ENCODE results near the gene SLC6A5.

SLC6A5 gene

DNA sequence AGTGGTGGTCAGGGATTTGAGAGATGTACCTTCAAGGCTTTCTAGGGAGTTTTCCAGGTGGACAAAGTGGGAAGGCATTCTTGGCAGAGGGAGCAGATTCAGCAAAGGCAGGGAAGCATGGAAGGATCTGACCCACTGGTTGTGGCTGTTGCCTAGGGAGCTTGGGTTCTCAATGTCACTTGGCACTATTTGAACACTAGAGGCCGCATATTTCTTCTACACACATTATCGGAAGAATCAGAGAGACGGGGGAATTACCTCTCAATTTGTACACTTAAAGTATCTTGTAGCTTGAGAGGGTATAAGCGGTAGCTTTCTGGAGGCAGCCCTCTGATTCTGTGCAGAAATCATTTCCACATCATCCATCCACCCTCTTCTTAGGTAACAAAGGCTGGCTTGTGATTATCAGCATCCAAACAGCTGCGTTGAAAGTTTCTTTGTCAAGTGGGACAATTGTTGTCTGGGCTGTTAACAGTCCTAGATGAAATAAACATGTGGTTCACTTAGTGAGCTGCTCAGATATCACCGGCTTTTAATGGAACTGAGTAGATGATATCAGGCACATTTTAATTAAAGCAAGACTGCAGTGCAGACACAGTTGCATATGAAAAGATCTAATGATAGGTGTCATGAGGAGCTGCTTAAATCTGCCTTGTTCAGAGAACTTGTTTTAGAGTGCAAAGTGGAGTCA lies 72.6 kb downstream of the SLC6A5 start:
- Histone ChIP-seq H3K36me3 (ENCODE audit: control insufficient read depth in 1 of 2, insufficient read depth in 2 of 2, low read length in 2 of 2) (no peaks in the 10 kb centered on the region), H3K27me3 (ENCODE audit: low read depth, low read length) (peaks cover 40% of the 10 kb centered on the region), H3K27ac (ENCODE audit: low read length) (no peak overlapping the region), H3K9me3 (ENCODE audit: control insufficient read depth in 1 of 2, low read length in 2 of 2) (no peaks in the 10 kb centered on the region), H3K4me3 (ENCODE audit: low read depth in 1 of 2, low read length in 2 of 2) (no peak overlapping the region), H3K4me1 (ENCODE audit: control insufficient read depth in 1 of 2, insufficient read depth in 2 of 2, low read length in 2 of 2) (peaks cover 0 to 21% of the 10 kb centered on the region in 2 donors)

GRCh38 chr11:20672575-20672974 lies 73.2 kb downstream of the SLC6A5 start:
- Histone ChIP-seq H3K9me3 (ENCODE audit: control insufficient read depth in 1 of 2, low read length in 2 of 2) (no peaks in the 10 kb centered on the region), H3K4me1 (ENCODE audit: control insufficient read depth in 1 of 2, insufficient read depth in 2 of 2, low read length in 2 of 2) (peaks cover 0 to 21% of the 10 kb centered on the region in 2 donors), H3K27me3 (ENCODE audit: low read depth, low read length) (peaks cover 40% of the 10 kb centered on the region), H3K27ac (ENCODE audit: low read length) (no peak overlapping the region), H3K36me3 (ENCODE audit: control insufficient read depth in 1 of 2, insufficient read depth in 2 of 2, low read length in 2 of 2) (no peaks in the 10 kb centered on the region), H3K4me3 (ENCODE audit: low read depth in 1 of 2, low read length in 2 of 2) (no peak overlapping the region)

GRCh38 chr11:20676658-20677057 lies 77.2 kb downstream of the SLC6A5 start:
- Histone ChIP-seq H3K27me3 (ENCODE audit: low read depth, low read length) (peaks cover 8% of the 10 kb centered on the region), H3K4me1 (ENCODE audit: control insufficient read depth in 1 of 2, insufficient read depth in 2 of 2, low read length in 2 of 2) (no peaks in the 10 kb centered on the region), H3K4me3 (ENCODE audit: low read depth in 1 of 2, low read length in 2 of 2) (no peak overlapping the region), H3K36me3 (ENCODE audit: control insufficient read depth in 1 of 2, insufficient read depth in 2 of 2, low read length in 2 of 2) (no peaks in the 10 kb centered on the region), H3K9me3 (ENCODE audit: control insufficient read depth in 1 of 2, low read length in 2 of 2) (peaks cover 0 to 2% of the 10 kb centered on the region in 2 donors), H3K27ac (ENCODE audit: low read length) (no peak overlapping the region)

DNA sequence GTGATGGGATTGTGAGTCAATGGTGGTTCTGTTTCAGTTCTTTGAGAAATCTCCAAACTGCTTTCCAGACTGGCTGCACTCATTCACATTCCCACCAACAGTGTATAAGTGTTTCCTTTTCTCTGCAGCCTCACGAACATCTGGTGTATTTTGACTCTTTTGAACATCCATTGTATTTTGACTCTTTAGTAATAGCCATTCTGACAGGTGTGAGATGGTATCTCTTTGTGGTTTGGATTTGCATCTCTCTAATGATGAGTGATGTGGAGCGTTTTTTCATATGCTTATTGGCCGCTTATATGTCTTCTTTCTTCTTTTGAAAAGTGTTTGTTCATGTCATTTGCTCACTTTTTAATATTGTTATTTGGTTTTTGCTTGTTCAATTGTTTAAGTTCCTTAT lies 89.4 kb downstream of the SLC6A5 start:
- H3K27me3 ChIP-seq (ENCODE audit: low read depth, low read length), result no peaks in the 10 kb centered on the region
- no peak overlapping the region for H3K27ac ChIP-seq (ENCODE audit: low read length)
- no peaks in the 10 kb centered on the region for H3K9me3 ChIP-seq (ENCODE audit: control insufficient read depth in 1 of 2, low read length in 2 of 2)
- H3K4me3 ChIP-seq (ENCODE audit: low read depth in 1 of 2, low read length in 2 of 2), result no peak overlapping the region
- no peaks in the 10 kb centered on the region for H3K36me3 ChIP-seq (ENCODE audit: control insufficient read depth in 1 of 2, insufficient read depth in 2 of 2, low read length in 2 of 2)
- H3K4me1 ChIP-seq (ENCODE audit: control insufficient read depth in 1 of 2, insufficient read depth in 2 of 2, low read length in 2 of 2), result no peaks in the 10 kb centered on the region

DNA sequence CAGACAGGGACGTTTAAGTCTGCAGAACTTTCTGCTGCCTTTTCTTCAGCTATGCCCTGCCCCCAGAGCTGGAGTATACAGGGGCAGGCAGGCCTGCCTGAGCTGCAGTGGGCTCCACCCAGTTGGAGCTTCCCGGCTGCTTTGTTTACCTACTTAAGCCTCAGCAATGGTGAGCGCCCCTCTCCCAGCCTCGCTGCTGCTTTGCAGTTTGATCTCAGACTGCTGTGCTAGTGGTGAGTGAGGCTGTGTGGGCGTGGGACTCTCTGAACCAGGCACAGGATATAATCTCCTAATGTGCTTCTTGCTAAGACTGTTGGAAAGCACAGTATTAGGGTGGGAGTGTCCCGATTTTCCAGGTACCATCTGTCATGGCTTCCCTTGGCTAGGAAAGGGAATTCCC lies 108.5 kb downstream of the SLC6A5 start:
- H3K36me3 ChIP-seq (ENCODE audit: control insufficient read depth in 1 of 2, insufficient read depth in 2 of 2, low read length in 2 of 2), result no peaks in the 10 kb centered on the region
- H3K4me3 ChIP-seq (ENCODE audit: low read depth in 1 of 2, low read length in 2 of 2), result no peak overlapping the region
- H3K9me3 ChIP-seq (ENCODE audit: control insufficient read depth in 1 of 2, low read length in 2 of 2), result peaks cover 0 to 11% of the 10 kb centered on the region in 2 donors
- no peaks in the 10 kb centered on the region for H3K27me3 ChIP-seq (ENCODE audit: low read depth, low read length)
- no peak overlapping the region for H3K27ac ChIP-seq (ENCODE audit: low read length)
- H3K4me1 ChIP-seq (ENCODE audit: control insufficient read depth in 1 of 2, insufficient read depth in 2 of 2, low read length in 2 of 2), result no peaks in the 10 kb centered on the region
